Right lung (tissue), 5 donors: ENCODE results near the gene PCSK2. TPM values are rescaled to one million over a fixed set of nuclear protein-coding genes. Genes with fewer than 3 reads are reported as not detected.

Source experiments
- DNase-seq, 2 donors: peaks; one replicate each; pipeline ENCODE4 v3.0.0-alpha.2; 2013
- polyA plus RNA-seq, 5 donors: library from polyadenylated mRNA; unstranded; fragments of 120-200 nt; gene quantifications; one replicate each; pipeline versions ENCODE4 v1.2.1 to v1.2.3, GENCODE V29; 2013; ENCODE audit warnings: inconsistent platforms in 1 of 5, low replicate concordance in 1 of 5; ENCODE audit not compliant: insufficient read length in 5 of 5, insufficient read depth in 1 of 5

PCSK2 gene
- polyA plus RNA-seq, 5 donors, result 0.23 to 0.69 (median 0.47) TPM

GRCh38 chr20:17531665-17532025, 304.8 kb downstream of the PCSK2 start:
- no peak for DNase-seq

- DNase-seq, result no peak
Measured at GRCh38 chr20:17533396-17533795, 306.6 kb downstream of the PCSK2 start.

DNA sequence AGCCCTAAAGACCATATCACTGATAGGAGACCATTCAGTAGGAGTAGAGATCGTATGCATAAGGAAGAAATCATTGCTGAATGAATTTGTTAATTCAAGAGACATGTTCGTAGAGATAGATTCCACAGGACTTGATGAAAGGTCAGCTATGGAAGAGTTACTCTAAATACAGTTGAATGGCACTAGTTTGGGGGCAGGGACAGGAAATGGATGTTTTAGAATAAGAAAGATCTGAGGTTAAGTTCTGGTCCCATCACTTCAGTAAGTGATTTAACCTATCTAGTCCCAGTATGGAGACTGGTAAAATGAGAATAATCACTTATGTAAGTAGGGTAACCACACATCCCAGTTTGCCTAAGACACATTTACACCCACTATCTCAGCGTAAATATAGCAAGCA, 307.2 kb downstream of the PCSK2 start:
- DNase-seq, result no peak
